ENCODE measurements around the gene THSD7B. TPM values are rescaled to one million over a fixed set of nuclear protein-coding genes. Genes with fewer than 3 reads are reported as not detected.

THSD7B gene
- total RNA-seq, 1 donor from 2014 or later: not detected

DNA sequence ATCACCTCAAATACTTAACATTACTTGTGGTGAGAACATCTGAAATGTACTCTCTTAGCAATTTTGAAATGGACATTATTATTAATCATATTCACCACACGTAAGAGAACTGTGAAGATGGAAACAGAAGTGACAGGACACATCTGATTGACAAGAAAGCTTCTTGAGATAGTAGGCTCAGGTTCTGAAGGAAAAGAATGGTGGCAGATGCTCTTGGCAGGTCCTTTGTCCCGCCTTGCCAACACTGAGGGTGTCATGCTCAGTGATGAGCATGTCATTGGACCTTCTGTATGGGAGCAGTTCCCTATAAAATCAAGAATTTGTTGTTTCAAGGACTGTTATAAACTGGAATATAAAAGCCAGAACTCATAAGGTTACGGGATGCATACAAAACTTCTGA is 428.1 kb downstream of the THSD7B start:
- no peak overlapping the region for H3K4me3 ChIP-seq (ENCODE audit: low read depth, low read length)
- TF ChIP-seq, protein P1, sequence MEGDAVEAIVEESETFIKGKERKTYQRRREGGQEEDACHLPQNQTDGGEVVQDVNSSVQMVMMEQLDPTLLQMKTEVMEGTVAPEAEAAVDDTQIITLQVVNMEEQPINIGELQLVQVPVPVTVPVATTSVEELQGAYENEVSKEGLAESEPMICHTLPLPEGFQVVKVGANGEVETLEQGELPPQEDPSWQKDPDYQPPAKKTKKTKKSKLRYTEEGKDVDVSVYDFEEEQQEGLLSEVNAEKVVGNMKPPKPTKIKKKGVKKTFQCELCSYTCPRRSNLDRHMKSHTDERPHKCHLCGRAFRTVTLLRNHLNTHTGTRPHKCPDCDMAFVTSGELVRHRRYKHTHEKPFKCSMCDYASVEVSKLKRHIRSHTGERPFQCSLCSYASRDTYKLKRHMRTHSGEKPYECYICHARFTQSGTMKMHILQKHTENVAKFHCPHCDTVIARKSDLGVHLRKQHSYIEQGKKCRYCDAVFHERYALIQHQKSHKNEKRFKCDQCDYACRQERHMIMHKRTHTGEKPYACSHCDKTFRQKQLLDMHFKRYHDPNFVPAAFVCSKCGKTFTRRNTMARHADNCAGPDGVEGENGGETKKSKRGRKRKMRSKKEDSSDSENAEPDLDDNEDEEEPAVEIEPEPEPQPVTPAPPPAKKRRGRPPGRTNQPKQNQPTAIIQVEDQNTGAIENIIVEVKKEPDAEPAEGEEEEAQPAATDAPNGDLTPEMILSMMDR (IDR thresholded peaks at IDR 0.05; ENCODE audit: insufficient read depth, low read length, severe bottlenecking): no peak
- DNase-seq (ENCODE audit: low read depth) (no peak), FAIRE-seq (no peak)
- no peaks in the 10 kb centered on the region for H3K36me3 ChIP-seq (ENCODE audit: control insufficient read depth, insufficient read depth, low read length)
- H3K27me3 ChIP-seq (ENCODE audit: control insufficient read depth, insufficient read depth, low read length): no peaks in the 10 kb centered on the region

DNA sequence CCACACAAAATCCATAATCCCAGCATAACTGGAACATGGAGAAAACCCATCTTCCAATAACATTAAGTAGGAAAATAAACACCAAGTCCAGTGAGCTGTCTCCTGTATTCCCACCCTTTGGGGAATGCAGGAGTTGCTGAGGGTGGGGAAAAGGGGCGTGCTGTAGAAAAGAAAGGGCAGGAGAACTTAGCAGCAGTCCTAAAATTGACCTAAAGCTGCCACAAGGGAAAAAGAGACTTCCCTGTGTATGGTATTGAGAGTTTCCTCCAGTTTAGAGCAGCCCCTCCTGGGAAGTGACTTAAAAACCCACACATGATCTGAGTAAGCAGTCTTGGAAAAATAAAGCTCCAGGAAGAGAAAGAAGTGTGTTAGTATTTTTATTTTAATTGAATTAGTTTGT is 428.8 kb downstream of the THSD7B start:
- Histone ChIP-seq H3K4me3 (ENCODE audit: low read depth, low read length) (no peak overlapping the region), H3K36me3 (ENCODE audit: control insufficient read depth, insufficient read depth, low read length) (no peaks in the 10 kb centered on the region), H3K27me3 (ENCODE audit: control insufficient read depth, insufficient read depth, low read length) (no peaks in the 10 kb centered on the region)
- FAIRE-seq: no peak
- no peak for DNase-seq (ENCODE audit: low read depth)
- TF ChIP-seq, protein P1 (IDR thresholded peaks at IDR 0.05; ENCODE audit: insufficient read depth, low read length, severe bottlenecking): no peak

DNA sequence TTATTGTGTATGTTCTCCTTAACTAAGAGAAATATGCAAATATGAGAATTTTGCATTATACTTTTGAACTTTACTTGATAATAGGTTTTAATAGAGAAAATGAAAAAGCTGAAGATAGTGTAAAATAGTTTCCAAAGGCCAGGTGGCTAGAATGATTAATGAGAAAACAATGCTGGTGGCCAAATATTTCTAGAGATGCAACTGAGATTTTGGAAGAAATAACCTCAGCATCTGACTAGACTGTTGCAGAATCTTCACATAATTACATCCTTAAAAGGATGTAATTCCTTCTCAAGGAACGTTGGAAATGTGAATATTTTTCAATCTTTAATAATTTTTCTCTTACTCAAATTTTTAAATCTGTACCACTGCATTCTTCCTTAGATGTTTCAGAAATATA is 434.4 kb downstream of the THSD7B start:
- FAIRE-seq: no peak

DNA sequence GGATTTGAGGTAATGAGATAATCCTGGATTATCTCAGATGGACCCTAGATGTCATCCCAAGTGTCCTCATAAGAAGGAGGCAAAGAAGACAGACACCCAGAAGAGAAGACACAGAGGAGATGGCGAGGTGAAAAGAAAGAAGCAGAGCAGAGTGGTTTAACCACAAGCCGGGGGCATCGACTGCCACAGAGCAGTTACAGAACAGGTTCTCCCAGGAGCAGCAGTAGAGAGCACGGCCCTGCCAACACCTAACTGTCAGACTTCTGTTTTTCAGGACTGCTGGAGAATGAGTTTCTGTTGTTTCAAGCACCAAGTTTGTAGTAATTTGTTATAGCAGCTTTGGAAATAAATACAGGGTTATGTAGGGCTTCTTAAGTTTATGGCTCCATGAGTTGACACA is 437.0 kb downstream of the THSD7B start:
- no peaks in the 10 kb centered on the region for H3K36me3 ChIP-seq (ENCODE audit: control insufficient read depth, insufficient read depth, low read length)
- DNase-seq (ENCODE audit: low read depth) (peak; percentile 40), FAIRE-seq (no peak)
- H3K4me3 ChIP-seq (ENCODE audit: low read depth, low read length): no peak overlapping the region
- TF ChIP-seq, protein P1 (IDR thresholded peaks at IDR 0.05; ENCODE audit: insufficient read depth, low read length, severe bottlenecking): no peak
- no peaks in the 10 kb centered on the region for H3K27me3 ChIP-seq (ENCODE audit: control insufficient read depth, insufficient read depth, low read length)

More for the DNA sequence above, 434.4 kb downstream of the THSD7B start:
- TF ChIP-seq, protein P1 (IDR thresholded peaks at IDR 0.05; ENCODE audit: insufficient read depth, low read length, severe bottlenecking): no peak
- Histone ChIP-seq H3K4me3 (ENCODE audit: low read depth, low read length) (no peak overlapping the region), H3K27me3 (ENCODE audit: control insufficient read depth, insufficient read depth, low read length) (no peaks in the 10 kb centered on the region), H3K36me3 (ENCODE audit: control insufficient read depth, insufficient read depth, low read length) (no peaks in the 10 kb centered on the region)
- no peak for DNase-seq (ENCODE audit: low read depth)

DNA sequence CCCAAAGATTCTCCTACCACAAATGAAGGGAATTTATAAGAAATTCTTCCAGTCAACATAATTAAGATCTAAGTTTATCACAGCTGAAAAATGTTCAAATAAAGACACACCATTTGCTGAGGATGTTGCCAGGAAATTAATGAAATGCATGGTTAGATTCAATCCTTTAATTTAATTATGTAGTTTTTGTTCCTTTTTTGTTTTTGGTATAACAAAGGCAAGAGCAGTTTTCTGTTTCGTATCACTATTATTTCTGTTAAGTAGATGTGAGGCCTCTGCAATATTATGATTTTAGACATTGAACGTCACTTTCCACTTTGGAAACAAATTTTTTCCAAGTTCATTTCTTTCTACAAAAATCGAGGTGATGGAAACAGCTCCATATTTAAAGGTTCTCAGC is 440.0 kb downstream of the THSD7B start:
- FAIRE-seq (no peak), DNase-seq (ENCODE audit: low read depth) (no peak)
- no peaks in the 10 kb centered on the region for H3K36me3 ChIP-seq (ENCODE audit: control insufficient read depth, insufficient read depth, low read length)
- H3K27me3 ChIP-seq (ENCODE audit: control insufficient read depth, insufficient read depth, low read length): no peaks in the 10 kb centered on the region
- H3K4me3 ChIP-seq (ENCODE audit: low read depth, low read length): no peak overlapping the region
- TF ChIP-seq, protein P1 (IDR thresholded peaks at IDR 0.05; ENCODE audit: insufficient read depth, low read length, severe bottlenecking): no peak

DNA sequence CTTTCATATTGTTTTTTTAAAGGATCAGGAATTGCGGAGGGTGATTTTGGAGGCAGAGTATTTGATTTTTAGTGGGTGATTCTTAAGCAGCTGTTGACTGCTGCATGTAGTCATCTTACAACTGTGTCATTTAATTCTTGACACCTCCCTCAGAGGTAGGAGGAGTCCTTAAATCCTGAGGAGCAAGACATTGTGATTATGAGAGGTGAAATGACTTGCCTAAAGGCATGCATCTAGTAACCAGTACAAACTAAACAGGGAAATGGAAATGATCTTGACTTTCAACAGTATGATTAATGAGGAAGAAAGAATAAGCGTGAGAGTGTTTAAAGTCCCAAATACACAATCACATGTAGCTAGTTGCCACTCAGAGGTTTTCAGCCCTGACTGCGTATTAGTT is 440.7 kb downstream of the THSD7B start:
- H3K36me3 ChIP-seq (ENCODE audit: control insufficient read depth, insufficient read depth, low read length): no peaks in the 10 kb centered on the region
- no peaks in the 10 kb centered on the region for H3K27me3 ChIP-seq (ENCODE audit: control insufficient read depth, insufficient read depth, low read length)
- TF ChIP-seq, protein P1 (IDR thresholded peaks at IDR 0.05; ENCODE audit: insufficient read depth, low read length, severe bottlenecking): no peak
- FAIRE-seq (no peak), DNase-seq (ENCODE audit: low read depth) (peak; percentile 71)
- H3K4me3 ChIP-seq (ENCODE audit: low read depth, low read length): no peak overlapping the region

Measured in bronchial epithelial cell (primary cell).